NCI-H748 (cell line): Measurements from ENCODE around the gene PCDH7.

Experiments used
- DNase-seq: peaks from one replicate; lab custom pipeline; 2025; ENCODE audit not compliant: unreplicated experiment; lab: John Stamatoyannopoulos, UW

Gene PCDH7

DNA sequence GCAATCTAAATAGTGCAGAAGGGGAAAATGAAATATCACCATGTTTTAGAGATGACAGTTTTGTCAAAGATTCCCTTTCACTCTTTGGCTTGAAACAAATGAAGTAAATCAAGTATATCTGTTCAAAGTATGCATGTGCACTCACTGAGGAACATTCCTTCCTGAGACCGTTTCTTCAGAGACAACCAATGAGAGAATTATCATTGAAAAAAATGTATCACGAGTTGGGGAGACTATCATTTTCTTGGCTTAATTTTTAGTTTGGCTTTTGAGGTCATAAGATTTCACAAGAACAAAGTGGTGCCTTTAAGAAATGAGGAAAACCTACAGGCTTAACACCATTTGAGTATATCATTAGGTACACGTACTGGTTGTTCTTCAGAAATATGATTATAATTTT lies 56.3 kb downstream of the PCDH7 start:
- no peak for DNase-seq

DNA sequence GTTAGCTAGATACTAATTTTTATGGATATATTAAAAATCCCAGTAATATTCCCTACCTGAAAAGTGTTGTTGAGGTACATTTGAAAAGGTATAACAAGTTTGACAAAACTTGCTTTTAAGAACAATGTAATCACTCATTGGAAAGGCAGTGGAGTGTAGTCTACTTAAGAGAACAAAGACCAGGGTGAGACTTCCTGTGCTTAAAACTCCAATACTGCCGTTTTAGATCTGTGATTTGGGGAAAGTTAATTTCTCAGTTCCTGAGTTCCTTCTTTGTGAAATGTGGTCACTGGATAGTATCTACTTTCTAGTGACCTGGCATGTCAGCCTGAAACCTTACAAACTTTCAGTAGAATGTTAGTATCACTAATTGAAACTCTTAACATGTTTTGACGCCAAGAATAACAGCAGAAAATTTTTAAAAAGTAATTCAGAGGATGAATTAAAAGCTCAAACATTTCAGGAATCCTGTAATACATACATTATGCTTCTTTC lies 56.8 kb downstream of the PCDH7 start:
- DNase-seq: no peak
